Measurements from ENCODE around the gene NRIP2. TPM values are rescaled to one million over a fixed set of nuclear protein-coding genes. Genes with fewer than 3 reads are reported as not detected.

The NRIP2 gene
- total and polyA plus RNA-seq, 4 donors, result 0.10 to 1.1 (median 0.73) TPM

DNA sequence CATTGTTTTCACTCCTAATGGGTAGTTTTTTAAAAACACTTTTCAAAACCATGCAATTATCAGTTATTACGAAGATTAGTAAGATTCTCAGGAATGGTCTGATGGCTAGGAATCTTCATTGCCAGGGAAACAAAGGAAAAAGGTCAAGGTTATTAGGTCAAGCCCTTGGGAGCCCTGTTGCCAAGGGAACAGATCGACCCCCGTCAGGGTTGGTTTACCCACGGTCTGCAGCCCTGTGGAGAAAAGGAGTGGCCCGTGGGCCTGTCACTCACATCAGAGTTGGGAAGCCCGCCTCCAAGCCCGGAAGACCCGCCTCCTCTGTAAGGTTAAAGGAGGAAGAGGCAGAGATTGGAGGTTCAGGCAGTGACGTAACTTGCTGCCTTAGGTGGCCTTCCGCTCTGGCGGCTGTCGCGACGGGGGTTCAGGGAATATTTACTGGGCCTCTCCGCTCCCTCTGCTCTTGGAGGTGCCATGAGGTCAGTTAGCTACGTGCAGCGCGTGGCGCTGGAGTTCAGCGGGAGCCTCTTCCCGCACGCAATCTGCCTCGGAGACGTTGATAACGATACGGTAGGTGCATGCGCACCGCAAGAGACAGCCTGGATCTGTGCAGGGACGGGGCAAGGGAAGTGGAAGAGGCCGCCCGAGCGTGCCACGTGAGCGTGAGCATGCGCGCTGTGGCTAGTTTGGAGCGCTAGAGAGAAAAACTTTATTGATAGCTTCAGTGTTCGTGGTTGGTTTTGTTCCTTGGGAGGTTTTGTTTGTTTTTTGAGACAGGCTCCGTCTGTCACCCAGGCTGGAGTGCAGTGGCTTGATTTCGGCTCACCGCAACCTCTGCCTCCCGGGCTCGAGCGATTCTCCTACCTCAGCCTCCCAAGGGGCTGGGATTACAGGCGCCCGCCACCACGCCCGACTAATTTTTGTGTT, 22.3 kb downstream of the NRIP2 start, which contains the start of gene ITFG2:
ITFG2 (plus strand) TSS at position 379 of the 924 bp plus-strand sequence; CDS start at position 472, 93 bp downstream.
- Histone ChIP-seq H3K9ac (ENCODE audit: insufficient read depth in 1 of 2, low read length in 2 of 2) (peak within 1 kb of the TSS; percentile 66 to 75), H3K9me3 (ENCODE audit: control insufficient read depth in 4 of 4, insufficient read depth in 3 of 4, low read length in 3 of 4) (no peaks in the 10 kb centered on the region), H3K4me1 (ENCODE audit: control insufficient read depth in 5 of 5, insufficient read depth in 5 of 5, low read length in 5 of 5) (peaks cover 0 to 21% (median 0%) of the 10 kb centered on the region in 5 donors), H3K27me3 (ENCODE audit: control insufficient read depth in 3 of 3, insufficient read depth in 3 of 3, low read length in 2 of 3) (no peaks in the 10 kb centered on the region), H3K36me3 (ENCODE audit: control insufficient read depth in 4 of 4, insufficient read depth in 4 of 4, low read length in 4 of 4) (peaks cover 0 to 4% (median 2%) of the 10 kb centered on the region in 4 donors), H3K27ac (ENCODE audit: low read depth in 1 of 2, low read length in 1 of 2) (peak within 1 kb of the TSS; percentile 88 to 97), H3K4me3 (peak within 1 kb of the TSS; percentile 79)
- 1% methylated on average over 48 of the region's 48 CpGs for WGBS, 2 donors
- ATAC-seq (ENCODE audit: insufficient read depth, low FRiP score) (peak; percentile 97), DNase-seq (peak; percentile 99)
- TF ChIP-seq, protein P1, sequence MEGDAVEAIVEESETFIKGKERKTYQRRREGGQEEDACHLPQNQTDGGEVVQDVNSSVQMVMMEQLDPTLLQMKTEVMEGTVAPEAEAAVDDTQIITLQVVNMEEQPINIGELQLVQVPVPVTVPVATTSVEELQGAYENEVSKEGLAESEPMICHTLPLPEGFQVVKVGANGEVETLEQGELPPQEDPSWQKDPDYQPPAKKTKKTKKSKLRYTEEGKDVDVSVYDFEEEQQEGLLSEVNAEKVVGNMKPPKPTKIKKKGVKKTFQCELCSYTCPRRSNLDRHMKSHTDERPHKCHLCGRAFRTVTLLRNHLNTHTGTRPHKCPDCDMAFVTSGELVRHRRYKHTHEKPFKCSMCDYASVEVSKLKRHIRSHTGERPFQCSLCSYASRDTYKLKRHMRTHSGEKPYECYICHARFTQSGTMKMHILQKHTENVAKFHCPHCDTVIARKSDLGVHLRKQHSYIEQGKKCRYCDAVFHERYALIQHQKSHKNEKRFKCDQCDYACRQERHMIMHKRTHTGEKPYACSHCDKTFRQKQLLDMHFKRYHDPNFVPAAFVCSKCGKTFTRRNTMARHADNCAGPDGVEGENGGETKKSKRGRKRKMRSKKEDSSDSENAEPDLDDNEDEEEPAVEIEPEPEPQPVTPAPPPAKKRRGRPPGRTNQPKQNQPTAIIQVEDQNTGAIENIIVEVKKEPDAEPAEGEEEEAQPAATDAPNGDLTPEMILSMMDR (IDR thresholded peaks at IDR 0.05; ENCODE audit: control extremely low read depth, extremely low read depth), result no peak

DNA sequence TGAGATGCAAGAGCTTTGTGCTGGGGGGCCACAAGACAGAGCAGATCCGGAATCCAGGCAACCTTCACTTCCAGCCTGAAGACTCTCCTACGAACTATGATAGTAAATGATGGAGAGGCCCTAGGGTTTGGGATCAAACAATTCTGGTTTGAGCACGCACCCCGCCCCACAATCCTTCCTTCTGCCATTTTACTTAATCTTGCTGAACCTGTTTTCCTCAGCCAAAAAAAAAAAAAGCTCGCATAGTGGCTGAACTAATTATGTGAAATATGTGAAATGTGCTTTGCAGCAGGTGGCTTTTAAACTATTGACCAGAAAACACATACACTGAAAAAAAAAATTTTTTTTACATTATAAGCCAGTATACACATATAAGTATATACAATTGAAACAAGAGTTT, 23.0 kb downstream of the NRIP2 start:
- ATAC-seq (ENCODE audit: insufficient read depth, low FRiP score), result no peak
- 69 to 79% methylated on average over 5 of the region's 5 CpGs for WGBS, 2 donors
- no peaks in the 10 kb centered on the region for H3K27me3 ChIP-seq (ENCODE audit: control insufficient read depth in 3 of 3, insufficient read depth in 3 of 3, low read length in 2 of 3)
- no peaks in the 10 kb centered on the region for H3K9me3 ChIP-seq (ENCODE audit: control insufficient read depth in 4 of 4, insufficient read depth in 3 of 4, low read length in 3 of 4)
- peaks cover 0 to 21% (median 0%) of the 10 kb centered on the region in 5 donors for H3K4me1 ChIP-seq (ENCODE audit: control insufficient read depth in 5 of 5, insufficient read depth in 5 of 5, low read length in 5 of 5)
- H3K36me3 ChIP-seq (ENCODE audit: control insufficient read depth in 4 of 4, insufficient read depth in 4 of 4, low read length in 4 of 4), result peaks cover 0 to 4% (median under 1%) of the 10 kb centered on the region in 4 donors
- TF ChIP-seq, protein P1 (IDR thresholded peaks at IDR 0.05; ENCODE audit: control extremely low read depth, extremely low read depth), result no peak
- H3K4me3 ChIP-seq, result no peak overlapping the region
- H3K9ac ChIP-seq (ENCODE audit: insufficient read depth in 1 of 2, low read length in 2 of 2), result no peak overlapping the region
- no peak overlapping the region for H3K27ac ChIP-seq (ENCODE audit: low read depth in 1 of 2, low read length in 1 of 2)
- peak in 1 of 3 donors; percentile 55 for DNase-seq

DNA sequence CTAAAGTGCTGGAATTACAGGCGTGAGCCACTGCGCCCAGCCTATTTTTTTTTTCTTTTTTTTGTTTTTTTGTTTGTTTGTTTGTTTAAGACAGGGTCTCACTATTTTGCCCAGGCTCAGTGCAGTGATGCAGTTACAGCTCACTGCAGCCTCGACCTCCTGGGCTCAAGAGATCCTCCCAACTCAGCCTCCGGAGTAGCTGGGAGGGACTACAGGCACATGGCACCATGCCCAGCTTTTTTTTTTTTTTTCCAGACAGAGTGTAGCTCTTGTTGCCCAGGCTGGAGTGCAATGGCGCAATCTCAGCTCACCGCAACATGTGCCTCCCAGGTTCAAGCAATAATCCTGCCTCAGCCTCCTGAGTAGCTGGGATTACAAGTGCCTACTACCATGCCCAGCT, 28.1 kb downstream of the NRIP2 start:
- H3K9me3 ChIP-seq (ENCODE audit: control insufficient read depth in 4 of 4, insufficient read depth in 3 of 4, low read length in 3 of 4), result no peaks in the 10 kb centered on the region
- peaks cover 0 to 9% (median 3%) of the 10 kb centered on the region in 5 donors for H3K4me1 ChIP-seq (ENCODE audit: control insufficient read depth in 5 of 5, insufficient read depth in 5 of 5, low read length in 5 of 5)

More for the DNA sequence above, 28.1 kb downstream of the NRIP2 start:
- no peak for DNase-seq
- Histone ChIP-seq H3K36me3 (ENCODE audit: control insufficient read depth in 4 of 4, insufficient read depth in 4 of 4, low read length in 4 of 4) (peaks cover 16 to 30% (median 19%) of the 10 kb centered on the region in 4 donors), H3K27ac (ENCODE audit: low read depth in 1 of 2, low read length in 1 of 2) (no peak overlapping the region), H3K27me3 (ENCODE audit: control insufficient read depth in 3 of 3, insufficient read depth in 3 of 3, low read length in 2 of 3) (no peaks in the 10 kb centered on the region), H3K4me3 (no peak overlapping the region), H3K9ac (ENCODE audit: insufficient read depth in 1 of 2, low read length in 2 of 2) (no peak overlapping the region)
- WGBS, 2 donors, result 72 to 85% methylated on average over 6 of the region's 6 CpGs
- ATAC-seq (ENCODE audit: insufficient read depth, low FRiP score), result no peak
- TF ChIP-seq, protein P1 (IDR thresholded peaks at IDR 0.05; ENCODE audit: control extremely low read depth, extremely low read depth), result no peak

Measured in lung (tissue), 12 donors.